DND-41 (cell line): ENCODE measurements around the gene EYA4.

Experiments
- CTCF ChIP-seq: IDR thresholded peaks from 2 replicates; pipeline ENCODE4 v1.5.1; 2012; ENCODE audit warnings: borderline replicate concordance, low read length, moderate library complexity, mild to moderate bottlenecking; ENCODE audit not compliant: poor library complexity, severe bottlenecking; ENCODE audit errors: extremely low read depth
- EZH2 ChIP-seq: IDR thresholded peaks from 3 replicates; pipeline ENCODE4 v1.6.1; 2012; ENCODE audit warnings: borderline replicate concordance, low read depth, mild to moderate bottlenecking, moderate library complexity, low read length, inconsistent platforms; ENCODE audit not compliant: severe bottlenecking

DNA sequence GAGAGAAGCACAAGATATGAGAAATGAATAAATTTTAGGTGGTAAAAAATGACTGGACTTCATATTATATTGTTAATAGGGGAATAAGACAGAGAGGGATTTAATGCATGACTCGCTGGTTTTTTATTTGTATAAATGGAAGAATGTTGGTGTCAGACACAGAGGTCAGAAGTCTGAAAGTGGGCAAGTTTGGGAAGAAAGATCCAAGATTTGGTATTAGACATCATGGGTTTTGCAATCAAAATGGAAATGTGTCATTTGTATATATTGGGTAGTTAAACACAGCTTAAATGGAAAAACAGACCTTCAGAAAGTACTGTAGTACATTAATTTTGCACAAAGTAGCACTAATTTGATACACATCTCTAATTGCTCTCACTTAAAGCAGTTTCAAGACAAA lies 96.2 kb downstream of the EYA4 start:
- no peak for TF ChIP-seq EZH2
- TF ChIP-seq CTCF: no peak
